ENCODE results near the gene POLDIP2.

The POLDIP2 gene

GRCh38 chr17:28357061-28357900, at the start of gene POLDIP2:
TSS of gene POLDIP2 (minus strand) at chr17:28357527. CDS start at chr17:28357448, 79 bp downstream.
- DNase-seq: peak; percentile 97

GRCh38 chr17:28406473-28406814, 49.1 kb upstream of the POLDIP2 start:
- DNase-seq: peak; percentile 18

- DNase-seq: peak; percentile 27
Measured at GRCh38 chr17:28405632-28406472, 48.5 kb upstream of the POLDIP2 start, which contains the start of gene SLC46A1. TSS of gene SLC46A1 (minus strand) at chr17:28406212. CDS start at chr17:28406114, 98 bp downstream.

- no peak for DNase-seq
Measured at GRCh38 chr17:28404812-28405570, 47.7 kb upstream of the POLDIP2 start.

GRCh38 chr17:28404461-28404811, 47.1 kb upstream of the POLDIP2 start:
- DNase-seq: no peak

- no peak for DNase-seq
Measured at GRCh38 chr17:28404007-28404406, 46.7 kb upstream of the POLDIP2 start.

GRCh38 chr17:28402844-28403243, 45.5 kb upstream of the POLDIP2 start:
- DNase-seq: no peak

- DNase-seq: no peak
Measured at GRCh38 chr17:28402224-28402630, 44.9 kb upstream of the POLDIP2 start.

GRCh38 chr17:28399808-28400207, 42.5 kb upstream of the POLDIP2 start:
- DNase-seq: no peak

GRCh38 chr17:28398280-28398981, 41.1 kb upstream of the POLDIP2 start:
- DNase-seq: no peak

- no peak for DNase-seq
Measured at GRCh38 chr17:28397687-28398279, 40.5 kb upstream of the POLDIP2 start.

GRCh38 chr17:28397275-28397674, 39.9 kb upstream of the POLDIP2 start:
- DNase-seq: no peak

GRCh38 chr17:28396635-28397239, 39.4 kb upstream of the POLDIP2 start:
- no peak for DNase-seq

GRCh38 chr17:28395968-28396367, 38.6 kb upstream of the POLDIP2 start:
- DNase-seq: no peak

GRCh38 chr17:28395426-28395825, 38.1 kb upstream of the POLDIP2 start:
- DNase-seq: no peak

GRCh38 chr17:28394337-28395116, 37.2 kb upstream of the POLDIP2 start:
- DNase-seq: no peak

GRCh38 chr17:28392491-28392890, 35.2 kb upstream of the POLDIP2 start:
- no peak for DNase-seq

- DNase-seq: no peak
Measured at GRCh38 chr17:28391401-28391800, 34.1 kb upstream of the POLDIP2 start.

- no peak for DNase-seq
Measured at GRCh38 chr17:28390984-28391383, 33.7 kb upstream of the POLDIP2 start.

GRCh38 chr17:28390563-28390962, 33.2 kb upstream of the POLDIP2 start:
- no peak for DNase-seq

GRCh38 chr17:28390141-28390540, 32.8 kb upstream of the POLDIP2 start:
- DNase-seq: no peak
